ENCODE data around the gene VOPP1.
"Not testable (repeated sequence)": the region's sequence is repeated elsewhere in the genome, so short reads cannot be mapped to it uniquely, and the experiment has no call there.

The VOPP1 gene

DNA sequence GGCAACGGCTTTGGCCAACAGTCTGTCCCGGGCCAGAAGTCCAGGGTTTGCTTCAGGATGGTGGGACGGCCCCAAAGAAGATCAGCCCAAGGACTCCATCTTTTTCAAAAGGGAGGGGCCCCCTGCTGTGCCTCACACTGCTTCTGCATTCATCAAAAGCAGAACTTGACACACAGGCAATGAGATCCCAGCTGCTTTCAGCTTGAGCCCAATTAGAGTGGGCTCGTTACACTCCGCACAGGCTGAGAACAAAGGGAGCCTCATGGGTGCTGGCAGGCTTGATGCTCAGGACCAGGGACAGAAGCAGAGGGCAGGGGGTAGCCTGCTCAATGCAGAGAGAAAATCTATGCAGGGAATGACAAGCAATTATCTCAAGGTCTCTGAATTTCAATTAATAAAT, 45.5 kb downstream of the VOPP1 start:
- peak in 1 of 2 donors; percentile 42 for DNase-seq

DNA sequence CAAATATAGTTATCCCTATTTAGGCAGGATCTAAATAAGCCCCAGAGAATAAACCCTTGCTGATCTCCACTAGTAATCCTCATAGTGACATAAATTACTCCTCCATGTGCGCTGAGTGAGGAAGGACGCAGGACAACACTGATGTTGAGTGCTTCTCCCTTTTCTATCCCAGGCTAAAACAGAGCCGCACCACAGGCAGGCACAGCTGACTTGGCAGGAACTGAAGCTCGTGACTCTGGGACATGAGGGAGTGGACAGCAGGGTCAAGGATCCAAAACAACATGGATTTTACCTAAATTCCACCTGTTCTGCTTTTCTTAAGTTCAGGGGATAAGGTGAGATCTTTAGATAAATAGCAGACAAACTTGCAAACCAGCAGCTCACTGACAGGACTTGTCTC, 46.0 kb downstream of the VOPP1 start:
- DNase-seq: no peak

DNA sequence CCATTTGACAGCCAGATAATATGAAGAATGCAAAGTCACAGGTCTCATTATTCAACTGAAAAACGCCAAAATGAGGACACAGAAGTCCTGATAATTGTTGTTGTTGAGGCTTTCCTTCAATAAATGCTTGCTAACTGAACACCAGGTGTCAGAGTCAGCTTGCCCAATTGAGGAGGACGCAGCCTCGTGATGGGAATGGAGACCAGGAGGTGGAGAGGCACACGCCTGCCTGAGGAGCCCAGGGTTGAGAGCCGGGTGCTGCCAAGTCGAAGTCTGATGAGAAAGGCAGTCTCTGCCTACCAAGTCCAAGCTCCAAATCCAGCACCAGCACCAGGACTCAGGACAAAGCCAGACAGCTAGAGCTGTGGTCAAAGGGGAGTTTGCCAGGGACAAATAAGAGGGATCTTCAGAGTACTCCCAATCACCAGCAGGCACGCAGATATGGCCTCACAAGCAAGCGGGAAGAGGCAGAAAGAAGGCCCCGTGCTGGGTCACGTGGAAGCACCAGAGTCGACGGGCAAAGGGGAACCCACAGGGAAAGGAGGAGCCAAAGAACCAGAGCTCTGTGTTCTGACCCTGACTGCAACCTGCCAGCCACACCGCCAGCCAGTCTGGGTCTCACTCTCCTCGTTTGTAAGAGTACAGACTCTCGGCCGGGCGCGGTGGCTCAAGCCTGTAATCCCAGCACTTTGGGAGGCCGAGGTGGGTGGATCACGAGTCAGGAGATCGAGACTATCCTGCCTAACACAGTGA, 47.6 kb downstream of the VOPP1 start:
- no peak for DNase-seq

DNA sequence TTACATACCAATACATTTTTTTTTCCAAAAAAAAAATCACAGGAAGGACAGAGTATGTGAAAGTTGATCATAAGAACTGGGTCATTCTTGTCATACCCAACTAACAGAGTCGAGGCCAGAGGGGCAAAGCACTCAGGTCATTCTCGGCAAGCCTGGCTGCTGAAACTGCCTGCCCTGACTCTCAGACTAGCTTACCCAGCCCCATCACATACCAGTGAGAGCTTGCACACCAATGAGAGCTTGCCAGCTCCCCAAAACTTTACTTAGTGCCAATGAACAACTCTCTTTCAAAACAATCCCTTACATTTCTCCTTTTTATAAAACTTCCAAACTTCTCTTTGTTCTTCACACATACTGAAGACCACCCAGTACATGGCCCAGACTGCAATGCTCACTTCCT, 48.9 kb downstream of the VOPP1 start:
- DNase-seq: no peak

DNA sequence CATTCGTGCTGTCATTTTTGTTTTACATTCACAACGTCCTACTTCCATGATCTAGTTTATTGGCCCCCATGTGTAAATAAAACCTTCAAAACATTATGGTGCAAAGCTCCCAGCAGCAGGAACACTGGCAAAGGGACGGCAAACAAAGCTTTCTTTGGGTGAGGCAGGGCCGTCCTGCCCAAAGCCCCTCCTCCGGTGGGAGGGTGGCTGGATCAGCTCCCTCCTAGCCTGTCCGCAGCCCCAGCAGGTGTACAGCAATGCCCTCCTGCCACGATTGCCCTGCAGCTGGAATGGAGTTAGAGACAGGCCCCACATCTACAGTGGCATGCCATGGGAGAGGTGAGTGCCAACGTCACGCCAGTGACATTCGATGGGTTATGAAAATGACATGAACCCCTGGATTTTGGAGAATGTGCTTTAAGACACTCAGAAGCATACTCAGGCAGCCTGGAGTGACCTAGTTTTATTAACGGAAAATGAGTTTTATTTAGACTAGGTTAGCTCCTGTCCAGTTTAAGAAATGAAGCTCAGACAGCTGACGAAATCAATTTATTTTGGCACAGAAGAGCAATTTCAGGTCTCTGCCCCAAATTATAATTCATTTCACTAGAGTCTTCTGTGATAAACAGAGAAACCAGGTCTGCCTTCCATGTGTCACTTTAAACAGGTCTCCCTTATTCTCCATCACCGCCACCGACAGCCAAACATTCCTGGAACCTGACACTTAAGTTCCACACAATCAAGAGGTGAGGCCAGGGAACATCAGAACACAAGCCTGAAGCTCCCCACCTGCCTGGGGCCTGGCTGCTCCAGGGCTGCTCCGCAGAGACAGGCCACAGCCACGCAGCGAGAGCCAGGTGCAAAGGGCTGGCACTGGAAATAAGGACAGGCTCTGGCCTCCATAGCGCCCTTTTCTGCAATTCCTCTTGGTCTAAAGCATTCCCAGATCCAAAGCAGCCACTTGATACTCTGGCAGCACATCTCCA, 50.1 kb downstream of the VOPP1 start:
- DNase-seq: no peak

DNA sequence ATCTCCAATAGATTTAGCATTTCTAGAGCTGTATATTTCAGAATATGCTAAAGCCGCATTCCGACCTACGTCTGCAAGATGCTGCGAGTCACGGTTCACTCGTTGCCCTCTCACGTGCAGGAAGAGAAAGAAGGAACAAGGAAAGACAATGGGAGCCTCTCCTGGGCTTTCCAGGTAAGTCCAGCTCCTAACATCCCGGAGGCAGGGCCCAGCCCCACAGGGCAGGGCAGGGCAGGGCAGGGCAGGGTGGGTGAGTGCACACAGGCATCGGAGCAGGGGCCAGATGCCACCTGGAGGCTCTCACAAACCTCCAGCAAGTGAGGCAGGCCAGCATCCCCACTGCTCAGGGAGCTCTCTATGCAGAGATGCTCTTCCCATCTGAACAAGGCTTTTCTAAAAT, 50.8 kb downstream of the VOPP1 start:
- DNase-seq: no peak

DNA sequence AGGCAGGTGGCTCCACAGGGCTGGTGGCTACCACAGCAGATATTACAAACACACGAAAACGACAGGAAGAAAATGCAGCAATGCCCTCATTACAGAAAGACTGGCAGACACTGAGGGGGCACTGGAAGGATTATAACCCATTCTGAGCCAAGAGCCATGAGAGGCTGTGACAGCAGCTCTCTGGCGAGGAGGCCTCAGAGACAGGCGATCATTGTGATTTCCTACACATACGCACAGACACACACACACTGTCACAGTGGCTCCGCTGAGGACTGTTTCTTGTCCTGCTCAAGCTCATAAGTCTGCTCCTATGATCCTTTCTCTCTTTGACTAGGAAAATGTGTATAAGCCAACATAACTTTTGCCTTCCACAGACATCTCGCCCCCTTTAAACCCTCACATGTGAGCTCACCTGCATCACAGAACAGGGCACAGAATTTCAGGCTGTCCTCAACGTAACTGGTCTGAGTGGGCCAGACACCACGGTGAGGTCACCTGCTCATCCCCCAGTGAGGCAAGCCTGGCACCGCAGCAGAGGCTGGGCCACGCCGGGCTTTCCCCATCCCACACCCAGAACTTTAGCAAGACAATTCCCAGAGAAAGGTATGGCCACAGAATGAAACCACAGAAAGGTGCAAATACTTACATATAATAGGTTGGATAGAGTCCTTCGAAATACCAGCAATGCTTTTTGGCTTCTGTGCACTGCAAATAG, 51.7 kb downstream of the VOPP1 start:
- DNase-seq: no peak

DNA sequence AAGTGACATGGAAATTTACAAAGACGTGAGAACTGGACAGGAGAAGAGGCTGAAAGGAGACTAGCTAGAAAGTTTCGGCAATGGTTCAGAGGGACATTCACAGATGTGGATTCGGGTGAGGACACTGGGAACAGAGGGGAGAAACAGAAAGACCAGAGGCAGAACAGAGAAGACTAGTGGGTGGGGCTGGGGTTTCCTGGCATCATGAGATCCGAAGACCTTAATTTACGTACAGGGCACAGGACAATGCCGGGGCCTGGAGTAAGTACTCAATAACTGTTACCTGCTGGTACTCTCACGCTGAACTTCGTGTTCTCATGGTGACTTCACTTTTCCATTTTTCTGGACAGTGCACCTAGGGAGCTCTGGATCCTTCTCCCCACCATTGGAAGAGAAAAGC, 53.5 kb downstream of the VOPP1 start:
- no peak for DNase-seq

DNA sequence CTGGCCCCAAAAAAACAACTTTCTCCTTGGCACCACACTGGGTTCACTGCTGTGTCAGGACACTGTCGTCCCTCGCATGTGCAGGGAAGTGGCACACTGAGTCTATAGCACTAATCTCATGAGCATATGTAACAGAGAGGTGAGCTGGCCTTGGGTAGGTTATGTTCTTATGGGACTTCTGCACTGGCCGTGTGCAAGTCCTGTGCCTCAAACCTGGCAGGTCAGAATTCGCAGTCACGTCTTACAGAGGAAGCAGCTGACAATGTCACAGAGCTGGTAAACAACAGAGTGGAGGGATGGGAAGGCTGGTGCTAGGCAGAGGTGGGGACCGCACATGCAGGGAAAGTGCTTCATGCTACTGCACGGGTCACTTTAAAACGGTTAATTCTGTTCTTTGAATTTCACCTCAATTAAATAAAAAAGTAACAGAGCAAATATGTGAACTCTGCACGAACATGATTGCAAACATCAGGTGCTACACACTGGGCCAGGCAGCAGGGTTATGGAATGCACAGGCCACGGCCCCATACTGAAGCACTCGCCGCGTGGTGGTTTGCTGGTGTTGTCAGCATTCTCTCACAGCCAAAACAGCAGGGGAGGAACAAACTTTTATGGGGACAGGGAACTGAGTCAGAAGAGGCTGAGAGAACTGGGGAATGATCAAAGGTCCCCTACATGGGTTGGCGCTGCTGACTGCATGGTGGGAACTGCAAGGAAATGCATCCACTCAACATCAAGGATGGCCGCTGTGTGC, 54.2 kb downstream of the VOPP1 start:
- no peak for DNase-seq

DNA sequence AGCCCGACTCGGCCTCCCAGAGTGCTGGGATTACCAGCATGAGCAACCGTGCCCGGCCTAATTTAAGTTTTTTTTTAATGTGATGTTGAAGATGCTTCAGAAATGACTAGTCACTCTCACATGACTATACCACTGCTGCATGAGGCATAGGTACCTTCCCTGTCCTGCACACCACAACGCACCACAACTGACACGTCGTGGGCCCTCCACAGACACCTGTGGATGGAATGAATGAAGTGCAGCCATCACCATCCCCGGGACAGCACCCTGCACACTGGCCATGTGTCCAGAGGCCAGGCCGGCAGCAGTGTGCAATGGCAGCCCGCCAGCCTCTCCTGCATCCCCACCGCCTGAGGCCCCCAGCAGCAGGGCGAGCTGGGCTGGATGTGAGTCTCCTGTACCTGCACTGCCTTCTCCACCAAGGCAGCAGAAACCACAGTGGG, 55.1 kb downstream of the VOPP1 start:
- DNase-seq: no peak

DNA sequence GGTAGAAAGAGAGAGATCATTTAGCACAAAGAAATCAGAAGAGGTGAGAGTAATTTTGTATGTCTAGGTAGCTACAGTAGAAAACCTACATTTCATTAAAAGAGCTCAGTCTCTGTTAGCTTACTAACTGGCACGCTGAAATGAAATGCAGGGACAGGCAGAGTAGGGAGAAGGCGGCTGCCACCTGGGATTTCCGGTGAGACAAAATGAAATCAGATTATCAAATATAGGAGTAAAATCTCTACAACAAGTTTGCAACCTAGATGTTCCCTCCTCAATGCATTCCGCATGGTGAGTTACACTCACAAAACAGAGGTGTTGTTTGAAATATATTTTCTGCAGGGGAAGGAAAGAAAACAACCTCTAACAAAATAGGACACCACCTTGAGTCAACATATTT, 55.9 kb downstream of the VOPP1 start:
- no peak for DNase-seq

DNA sequence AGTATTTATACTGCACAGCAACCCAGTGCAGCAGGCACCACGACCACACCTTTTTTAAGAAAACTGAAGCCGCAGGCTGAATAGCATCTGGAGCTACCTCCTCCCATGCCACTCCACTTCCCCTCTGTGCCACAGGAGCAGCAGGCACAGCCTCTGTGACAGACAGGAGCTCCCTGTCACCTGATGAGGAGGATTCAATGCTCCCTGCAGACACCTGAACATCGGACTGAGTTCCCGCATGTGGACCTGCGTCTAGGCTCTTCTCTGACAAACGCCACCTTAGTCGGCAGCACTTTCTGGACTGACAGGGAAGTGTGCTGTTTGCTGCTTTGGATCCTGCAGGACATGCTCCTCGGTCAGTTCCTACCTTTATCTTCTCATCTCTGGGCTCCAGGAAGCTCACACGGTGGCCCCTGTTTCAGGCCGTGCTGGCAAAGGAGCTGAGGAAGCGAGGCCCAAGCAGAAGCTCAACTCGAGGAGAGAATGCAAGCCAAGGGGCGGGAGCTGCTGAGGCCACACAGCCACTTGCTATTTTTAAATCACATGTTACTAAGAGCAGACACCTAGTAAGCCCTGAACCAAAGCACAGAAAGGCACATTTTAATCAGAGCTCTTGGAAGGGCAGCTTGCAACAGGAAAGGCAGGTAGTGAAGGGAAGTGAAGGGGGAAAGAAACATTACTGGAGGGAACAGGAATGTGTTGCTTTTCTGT, 56.6 kb downstream of the VOPP1 start:
- DNase-seq: no peak

DNA sequence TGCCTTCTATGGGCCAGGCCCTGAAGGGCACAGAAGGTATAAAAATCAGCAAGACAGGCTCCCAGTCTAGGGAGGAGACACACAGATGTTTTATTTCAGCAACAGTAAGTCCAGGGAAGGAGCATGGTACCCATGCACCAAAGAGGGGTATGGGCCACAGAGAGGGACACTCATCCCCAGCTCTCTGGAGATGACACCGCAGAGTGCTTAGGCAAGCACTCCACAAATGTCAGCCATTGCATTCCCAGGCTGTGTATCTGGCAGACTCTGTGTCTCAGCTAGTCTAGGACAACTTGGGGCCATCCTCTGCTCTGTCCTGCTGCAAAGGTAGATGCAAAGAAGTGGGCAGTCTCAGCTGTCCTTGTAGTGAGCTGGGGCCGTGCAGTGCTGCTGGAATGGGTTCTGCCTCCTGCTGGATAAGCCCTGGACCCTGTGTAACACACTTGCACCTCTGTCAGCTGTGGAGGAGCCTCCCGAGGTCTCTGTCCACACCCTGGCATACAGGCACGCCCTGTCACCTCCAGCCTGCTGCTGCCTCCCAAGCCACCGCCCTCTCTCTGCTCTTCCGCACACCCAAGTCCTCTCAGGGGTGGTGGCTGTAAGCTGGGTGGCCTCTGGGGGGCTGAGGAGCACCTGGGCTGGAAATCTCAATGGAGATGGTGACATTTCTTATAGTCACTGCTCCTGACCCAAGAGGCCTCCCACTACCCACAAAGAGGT, 57.6 kb downstream of the VOPP1 start:
- no peak for DNase-seq

DNA sequence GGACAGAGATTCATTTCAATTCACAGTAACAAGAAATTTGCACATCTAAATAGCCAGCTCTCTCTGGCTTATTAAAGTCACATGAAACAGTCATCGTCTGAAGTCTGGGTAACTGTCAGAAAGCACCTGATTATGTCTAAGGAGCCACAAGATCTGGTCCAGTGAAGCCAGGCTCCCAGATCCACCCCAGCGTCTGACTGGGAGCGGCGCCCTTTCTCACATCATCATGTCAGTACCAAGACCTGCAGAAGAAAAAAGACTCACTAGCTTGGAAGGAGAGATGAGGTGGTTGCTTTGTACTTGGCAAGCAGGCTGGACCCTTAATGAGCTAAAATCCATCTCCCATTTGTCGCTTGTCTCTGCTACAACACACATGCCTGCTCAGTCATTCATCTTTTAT, 58.4 kb downstream of the VOPP1 start:
- no peak for DNase-seq

DNA sequence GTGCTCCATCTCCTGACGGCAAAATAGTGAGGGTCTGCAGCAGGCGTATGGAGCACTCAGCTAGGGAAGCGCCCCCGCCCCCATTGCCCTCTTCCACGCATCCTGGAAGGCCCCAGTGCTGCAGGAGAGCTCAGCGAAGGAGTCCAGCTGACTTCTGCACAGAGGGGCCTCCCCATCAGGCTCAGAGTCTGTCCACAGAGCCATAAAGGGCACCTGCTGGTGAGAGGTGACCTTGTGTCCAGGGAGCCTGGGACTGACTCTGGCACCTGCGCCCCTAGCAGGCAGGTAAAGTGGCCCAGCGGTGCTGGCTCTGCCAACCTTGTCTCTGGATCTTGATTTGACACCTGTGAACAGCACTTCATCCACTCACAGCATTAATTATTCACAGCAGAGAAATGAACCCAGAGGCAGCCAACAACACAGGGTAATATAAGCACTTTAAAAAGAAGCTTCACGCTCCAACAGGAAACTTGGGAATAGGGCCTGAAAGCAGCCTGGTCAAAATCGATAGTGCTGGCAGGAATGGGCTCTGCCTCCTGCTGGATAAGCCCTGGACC, 59.6 kb downstream of the VOPP1 start:
- no peak for DNase-seq

DNA sequence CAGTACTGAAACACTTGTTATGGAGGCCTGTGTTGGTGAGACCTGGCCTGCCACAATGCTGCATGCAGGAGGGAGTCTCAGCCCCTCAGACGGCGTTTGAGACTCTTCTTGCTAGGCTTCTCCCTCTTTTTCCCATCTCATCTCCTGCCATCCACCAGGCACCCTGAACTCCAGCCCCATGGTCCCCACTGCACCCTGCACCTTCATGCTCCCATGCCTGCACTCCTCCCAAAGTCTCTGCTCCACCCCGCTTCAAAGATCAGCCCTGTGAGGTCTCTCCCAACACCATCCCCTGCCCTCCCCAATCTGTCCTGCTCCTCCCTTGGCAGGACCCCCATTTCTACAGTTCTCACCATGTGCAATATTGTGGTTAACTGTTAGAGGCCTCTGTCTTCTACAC, 61.7 kb downstream of the VOPP1 start:
- no peak for DNase-seq

DNA sequence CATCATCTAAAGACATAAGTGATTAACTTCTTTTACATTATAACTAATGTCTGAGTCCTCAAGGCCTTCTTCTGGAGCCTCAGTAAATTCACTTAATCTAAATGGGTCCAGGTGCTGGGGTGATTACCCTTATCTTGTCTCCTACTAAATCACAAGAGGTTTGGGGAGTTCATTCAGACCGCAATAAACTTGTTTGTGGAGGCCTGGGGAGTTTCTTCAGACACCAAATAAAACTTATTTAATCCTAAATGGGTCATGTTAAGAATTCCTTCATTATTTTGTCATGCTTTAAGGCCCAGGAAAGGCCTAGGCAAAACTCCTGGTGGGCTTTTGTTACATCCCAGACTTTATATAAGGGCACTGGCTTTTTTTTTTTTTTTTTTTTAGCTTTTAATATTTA, 62.1 kb downstream of the VOPP1 start:
- DNase-seq: not testable (repeated sequence)

DNA sequence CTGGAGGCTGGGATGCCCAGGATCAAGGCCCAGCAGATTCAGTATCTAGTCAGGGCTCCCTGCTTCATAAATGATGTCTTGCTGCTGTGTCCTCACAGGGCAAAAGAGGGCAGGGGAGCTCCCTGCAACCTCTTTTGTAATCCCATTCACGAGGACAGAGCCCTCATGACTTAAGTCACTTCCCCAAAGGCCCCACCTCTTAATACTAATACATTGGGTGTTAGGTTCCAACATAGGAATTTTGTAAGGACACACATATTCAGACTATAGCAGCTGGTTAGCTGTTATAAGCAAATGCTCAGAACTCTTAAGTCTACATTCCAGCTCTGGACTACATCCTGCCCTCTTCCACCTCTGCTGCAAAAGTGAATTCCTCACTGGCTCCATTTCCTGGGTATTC, 63.0 kb downstream of the VOPP1 start:
- DNase-seq: peak in 1 of 2 donors; percentile 34

DNA sequence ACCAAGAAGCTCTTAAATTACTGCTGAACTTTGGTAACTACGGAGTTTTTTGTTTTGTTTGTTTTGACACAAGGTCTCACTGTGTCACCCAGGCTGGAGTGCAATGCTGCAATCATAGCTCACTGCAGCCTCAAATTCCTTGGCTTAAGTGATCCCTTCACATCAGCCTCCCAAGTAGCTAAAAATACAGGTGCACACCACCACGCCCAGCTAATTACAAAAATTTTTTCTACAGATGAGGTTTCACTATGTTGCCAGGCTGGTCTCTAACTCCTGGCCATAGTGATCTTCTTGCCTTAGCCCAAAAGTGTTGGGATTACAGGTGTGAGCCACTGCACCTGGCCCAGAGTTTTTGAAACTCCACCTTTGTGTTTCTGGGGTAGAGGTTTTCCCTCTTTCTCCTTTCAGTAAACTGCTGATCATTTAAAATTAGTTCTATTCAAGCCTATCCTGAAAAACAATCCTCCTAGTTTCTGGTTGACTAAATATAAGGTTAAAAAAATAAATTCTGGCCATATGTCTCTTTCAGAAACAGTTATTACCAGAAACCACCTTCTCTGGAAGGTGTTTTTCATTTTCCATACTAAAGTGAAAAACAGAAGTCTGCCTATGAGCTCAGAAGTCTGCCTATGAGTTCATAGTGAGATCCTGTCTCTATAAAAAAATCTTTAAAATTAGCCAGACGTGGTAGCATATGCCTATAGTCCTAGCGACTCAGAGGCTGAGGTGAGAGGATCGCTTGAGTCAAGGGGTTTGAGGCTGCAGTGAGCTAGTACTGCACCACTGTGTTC, 63.9 kb downstream of the VOPP1 start:
- DNase-seq: no peak

DNA sequence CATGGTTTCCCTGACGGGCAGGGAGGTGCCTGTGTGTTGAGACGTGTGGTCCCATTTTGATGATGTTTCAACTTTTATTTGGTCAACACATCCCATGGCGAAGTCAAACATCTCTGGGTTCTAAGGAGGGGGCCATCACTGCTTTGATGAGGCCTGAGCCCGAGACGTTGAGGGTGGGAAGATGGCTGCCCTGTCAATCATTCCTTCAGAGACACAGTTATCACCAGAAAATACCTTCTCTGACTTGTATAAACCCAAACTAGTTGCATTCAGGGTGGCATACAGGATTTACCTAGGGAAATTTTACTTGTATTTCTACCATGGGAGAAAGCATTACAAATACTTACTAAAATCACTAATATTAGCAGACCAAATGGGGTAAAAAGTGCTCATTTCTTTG, 64.6 kb downstream of the VOPP1 start:
- no peak for DNase-seq
